Myocyte (in vitro differentiated cells): Measurements from ENCODE around the gene TMEM45B. TPM values are rescaled to one million over a fixed set of nuclear protein-coding genes. Genes with fewer than 3 reads are reported as not detected.
"Not testable (repeated sequence)": the region's sequence is repeated elsewhere in the genome, so short reads cannot be mapped to it uniquely, and the experiment has no call there.

Source experiments
- DNase-seq: peaks from one replicate; pipeline ENCODE4 v3.0.0-alpha.2; 2012; ENCODE audit warnings: low read depth
- total RNA-seq: library from RNA; depleted of rRNA; stranded (reverse); fragments of >200 nt; gene quantifications from 2 replicates; pipeline ENCODE4 v1.2.3, GENCODE V29; 2014

Gene TMEM45B
- total RNA-seq, 1 donor from 2014 or later = 0.19 TPM

DNA sequence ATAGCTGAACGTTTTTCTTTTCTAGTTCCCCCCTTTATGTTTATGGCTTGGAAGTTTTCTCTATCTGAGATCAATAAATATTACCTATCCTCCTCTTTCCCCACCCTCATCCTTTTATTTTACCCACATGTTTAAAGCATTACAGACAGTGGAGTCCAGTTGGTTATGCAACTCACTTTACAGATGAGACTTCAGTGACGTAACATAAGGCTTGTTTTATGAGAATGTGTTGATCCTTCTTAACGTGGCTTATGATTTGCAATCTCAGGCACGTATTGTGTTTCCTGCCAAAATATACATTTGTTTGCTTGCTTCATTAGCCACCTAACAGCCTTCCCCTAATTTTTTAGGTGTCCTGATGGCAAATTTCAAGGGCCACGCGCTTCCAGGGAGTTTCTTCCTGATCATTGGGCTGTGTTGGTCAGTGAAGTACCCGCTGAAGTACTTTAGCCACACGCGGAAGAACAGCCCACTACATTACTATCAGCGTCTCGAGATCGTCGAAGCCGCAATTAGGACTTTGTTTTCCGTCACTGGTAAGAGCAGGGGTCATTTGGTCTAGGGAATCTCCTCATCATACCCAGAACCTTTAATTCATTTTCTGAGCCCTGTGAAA is 36.6 kb downstream of the TMEM45B start:
- no peak for DNase-seq

DNA sequence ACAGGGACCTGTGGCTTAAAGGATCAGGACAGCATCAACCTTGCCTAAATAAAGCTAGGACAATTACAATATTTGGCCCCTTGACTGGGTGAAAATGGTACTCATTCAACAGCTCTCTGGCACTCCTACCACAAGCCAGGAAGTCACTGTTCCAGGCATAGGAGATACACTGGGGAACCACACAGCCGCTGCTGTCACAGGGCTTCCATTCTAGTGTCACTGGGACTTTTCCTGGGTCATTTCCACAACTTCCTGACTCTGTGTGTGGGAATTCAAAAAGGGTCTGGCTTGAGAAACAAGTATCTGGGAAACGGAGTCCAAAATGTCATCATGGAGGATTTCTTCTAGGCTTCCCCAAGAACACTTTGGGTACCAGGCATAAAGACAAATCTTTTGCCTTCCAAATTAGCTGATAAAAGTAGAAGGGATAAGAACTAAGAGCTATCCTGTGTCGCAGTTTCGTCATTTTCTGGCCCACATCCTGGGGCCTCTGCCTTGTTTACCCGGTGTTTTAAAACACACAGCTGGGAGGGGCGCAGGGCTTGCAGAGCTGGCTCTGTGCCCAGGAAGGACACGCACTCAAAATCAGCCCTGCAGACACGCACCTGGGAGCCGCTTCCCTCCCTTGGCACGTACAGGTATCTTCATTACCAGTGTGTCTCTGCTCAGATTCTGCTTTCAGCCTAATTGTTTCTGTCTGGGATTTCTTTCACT is 38.0 kb downstream of the TMEM45B start:
- no peak for DNase-seq

DNA sequence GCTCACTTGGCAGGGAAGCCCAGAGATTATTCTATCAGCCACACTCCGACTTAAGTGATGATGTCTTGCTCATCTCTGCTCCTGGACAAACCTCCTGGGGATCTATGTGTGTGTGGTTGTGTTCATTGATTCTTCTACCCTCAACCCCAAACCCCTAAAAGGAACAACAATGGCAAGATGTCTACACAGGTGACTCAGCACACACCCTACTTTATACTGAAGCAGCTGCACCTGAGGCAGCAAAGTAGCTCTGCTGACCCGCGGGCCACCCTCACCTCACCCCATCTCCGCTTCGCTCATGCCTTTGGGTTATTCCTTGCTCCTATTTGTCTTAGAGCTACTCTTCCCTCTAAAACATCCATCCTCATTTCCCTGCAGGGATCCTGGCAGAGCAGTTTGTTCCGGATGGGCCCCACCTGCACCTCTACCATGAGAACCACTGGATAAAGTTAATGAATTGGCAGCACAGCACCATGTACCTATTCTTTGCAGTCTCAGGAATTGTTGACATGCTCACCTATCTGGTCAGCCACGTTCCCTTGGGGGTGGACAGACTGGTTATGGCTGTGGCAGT is 38.7 kb downstream of the TMEM45B start:
- no peak for DNase-seq

DNA sequence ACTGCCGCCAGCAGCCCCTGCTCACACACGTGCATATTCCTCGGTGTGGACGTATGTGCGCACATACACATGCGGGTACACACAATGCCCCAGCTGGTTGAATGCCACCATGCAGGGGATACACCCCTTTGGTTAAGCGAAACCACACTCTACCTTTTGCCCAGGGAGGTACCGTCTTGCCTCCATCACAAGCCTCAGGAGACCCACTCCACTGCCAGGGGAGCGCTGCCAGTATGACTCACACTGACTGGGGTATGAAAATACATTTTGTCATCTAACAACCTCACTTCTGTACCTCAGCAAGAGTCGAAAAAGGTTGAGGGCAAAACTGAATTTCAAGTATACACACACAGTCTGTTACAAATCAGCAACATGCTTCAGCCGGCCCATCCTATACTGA is 39.4 kb downstream of the TMEM45B start:
- DNase-seq = no peak

DNA sequence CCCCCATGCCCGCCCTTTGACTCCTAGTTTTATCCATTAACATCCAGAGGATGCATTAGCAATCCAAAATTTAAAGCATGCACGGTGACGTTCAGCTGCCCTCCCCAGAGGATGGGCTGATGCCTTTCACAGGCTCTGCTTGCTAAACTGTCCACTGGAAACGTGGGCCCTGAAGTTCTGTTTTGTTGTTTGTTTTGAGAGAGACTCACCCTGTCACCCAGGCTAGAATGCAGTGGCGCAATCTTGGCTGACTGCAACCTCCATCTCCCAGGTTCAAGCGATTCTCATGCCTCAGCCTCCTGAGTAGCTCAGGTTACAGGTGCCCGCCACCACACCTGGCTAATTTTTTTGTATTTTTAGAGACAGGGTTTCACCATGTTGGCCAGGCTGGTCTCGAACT is 40.4 kb downstream of the TMEM45B start:
- no peak for DNase-seq

DNA sequence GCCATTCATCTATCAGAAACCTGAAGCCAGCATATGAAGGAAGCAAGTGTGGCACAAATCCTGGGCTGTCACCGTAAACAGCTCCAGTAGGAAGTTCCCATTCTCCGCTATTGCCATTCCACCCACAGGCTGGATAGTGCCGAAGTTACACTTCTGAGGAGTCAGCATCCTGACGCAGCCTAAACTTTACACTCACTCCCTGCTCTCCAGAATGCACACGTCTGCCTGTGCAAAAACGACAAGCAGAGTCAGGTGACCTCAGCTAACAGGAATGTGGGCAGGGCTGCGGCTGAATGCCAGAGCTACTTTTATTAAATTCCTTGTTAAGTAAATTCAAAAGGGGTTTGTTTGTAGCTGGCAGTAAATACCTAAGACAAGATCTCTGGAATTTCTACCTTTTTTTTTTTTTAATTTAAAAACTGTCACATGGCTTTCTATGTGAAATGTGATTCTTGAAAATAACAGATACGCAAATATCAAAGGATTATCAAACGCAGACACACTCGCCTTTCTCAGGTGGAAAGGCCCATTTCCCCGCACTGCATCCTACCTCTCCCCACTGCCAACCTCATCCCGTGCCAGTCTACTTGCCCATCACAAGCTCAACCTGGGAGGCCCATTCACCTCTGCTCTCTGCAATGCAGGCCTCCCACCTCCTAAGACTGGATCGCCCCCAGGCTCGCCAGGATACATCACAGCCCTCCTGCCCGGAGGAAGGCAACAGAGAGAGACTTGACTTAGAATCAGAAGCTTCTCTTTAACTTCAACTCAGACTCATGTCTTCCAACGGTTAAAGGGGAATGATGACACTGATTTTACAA is 46.3 kb downstream of the TMEM45B start:
- peak; percentile 89 for DNase-seq

DNA sequence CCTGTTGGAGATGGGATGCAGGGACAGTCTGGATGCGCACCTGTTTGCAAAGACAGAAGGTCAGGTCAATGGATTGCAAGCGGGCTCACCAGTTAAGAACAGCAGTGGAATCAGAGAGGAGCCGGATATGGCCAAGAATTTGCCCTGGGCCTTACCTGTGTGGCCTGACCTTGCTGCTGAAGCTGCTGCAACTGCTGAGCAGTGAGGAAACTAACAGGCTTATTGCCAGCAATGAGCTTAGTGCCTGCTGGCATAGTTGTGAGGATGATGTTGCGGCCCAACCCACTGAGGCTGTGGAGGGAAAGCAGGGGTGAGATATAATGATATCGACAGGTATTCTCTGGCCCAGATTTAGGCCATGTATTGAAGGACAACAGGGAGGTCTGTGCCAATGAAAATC is 49.2 kb downstream of the TMEM45B start:
- DNase-seq = no peak

DNA sequence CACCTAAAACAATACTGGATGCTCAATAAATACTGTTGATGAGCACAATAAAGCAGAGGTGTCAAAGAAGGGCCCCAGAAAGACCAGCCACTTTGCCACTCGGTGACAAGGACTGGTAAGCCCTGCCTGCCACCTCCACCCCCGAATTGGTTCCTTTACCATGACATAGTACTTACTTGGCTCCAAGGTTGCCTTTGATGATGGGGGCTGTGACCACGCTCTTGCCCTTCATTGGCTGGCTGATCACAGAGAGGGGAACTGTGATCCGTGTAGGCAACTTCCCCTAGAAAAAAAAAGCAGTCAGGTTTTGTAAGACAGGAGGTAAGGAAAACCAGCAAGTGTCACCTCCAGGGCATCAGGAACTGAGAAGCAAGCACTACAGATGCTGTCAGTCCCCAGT is 50.1 kb downstream of the TMEM45B start:
- DNase-seq = no peak

DNA sequence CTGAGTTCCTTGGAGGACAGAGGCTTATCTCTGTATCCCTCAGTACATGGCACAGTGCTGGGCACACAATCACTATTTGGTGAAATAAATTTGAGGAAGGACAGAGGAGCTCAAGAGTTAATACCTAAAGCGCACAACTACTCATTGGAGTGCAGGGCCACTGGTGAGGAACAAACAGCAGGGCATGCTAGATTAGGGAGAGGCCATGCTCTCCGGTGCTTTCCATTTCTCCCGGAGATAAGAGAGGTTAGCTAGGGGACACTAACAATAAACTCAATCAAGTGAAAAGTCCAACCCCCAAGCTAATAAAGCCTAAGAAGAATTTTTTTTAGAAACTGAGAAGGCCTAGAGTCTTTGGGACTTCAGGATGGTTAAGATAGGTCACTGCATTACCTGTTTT is 50.7 kb downstream of the TMEM45B start:
- no peak for DNase-seq

DNA sequence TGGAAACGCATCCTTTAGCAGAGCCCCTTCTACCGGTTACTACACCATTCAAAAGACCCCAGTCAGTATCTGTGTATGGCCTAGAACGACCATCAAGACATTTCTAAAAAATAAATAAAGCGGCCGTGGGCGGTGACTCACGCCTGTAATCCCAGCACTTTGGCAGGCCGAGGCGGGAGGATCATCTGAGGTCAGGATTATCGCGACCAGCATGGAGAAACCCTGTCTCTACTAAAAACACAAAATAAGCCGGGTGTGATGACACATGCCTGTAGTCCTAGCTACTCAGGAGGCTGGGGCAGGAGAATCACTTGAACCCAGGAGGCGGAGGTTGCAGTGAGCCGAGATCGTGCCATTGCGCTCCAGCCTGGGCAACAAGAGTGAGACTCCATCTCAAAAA is 53.0 kb downstream of the TMEM45B start:
- not testable (repeated sequence) for DNase-seq

DNA sequence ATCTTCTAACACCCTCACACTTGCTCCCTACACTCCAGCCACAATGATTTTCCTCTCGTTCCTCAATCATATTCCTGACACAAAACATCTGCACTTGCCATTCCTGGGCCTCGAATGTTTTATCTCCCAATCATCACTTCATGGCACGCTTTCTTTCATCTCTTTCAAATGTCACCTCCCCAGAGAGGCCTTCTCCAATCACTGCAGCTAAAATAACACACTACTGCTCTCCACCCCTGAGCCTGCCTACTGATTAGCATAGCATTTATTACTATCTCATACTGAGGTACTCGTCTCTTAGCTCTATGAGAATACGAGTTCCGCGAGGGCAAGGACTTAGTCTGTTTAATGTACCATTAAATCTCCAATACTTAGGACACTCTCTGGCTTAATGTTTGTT is 56.3 kb downstream of the TMEM45B start:
- DNase-seq = no peak

DNA sequence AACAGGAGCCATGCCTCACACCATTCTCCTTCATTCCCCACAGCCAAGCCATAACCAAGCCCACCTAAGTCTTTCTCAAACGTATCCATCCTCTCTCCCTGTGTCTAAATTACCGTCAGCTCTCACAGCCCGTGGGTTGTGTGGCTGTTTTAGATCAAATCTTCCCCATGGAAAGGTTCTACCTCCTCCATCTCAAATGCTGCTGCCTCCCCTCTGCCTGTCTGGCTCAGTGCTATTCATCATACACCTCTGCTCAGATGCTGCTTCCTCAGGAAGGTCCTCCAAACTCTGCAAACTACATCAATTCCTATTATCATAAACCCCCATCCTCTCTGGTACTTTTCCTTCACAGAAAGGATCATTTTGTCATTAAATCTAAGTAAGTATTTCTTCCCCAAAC is 64.7 kb downstream of the TMEM45B start:
- DNase-seq = no peak

DNA sequence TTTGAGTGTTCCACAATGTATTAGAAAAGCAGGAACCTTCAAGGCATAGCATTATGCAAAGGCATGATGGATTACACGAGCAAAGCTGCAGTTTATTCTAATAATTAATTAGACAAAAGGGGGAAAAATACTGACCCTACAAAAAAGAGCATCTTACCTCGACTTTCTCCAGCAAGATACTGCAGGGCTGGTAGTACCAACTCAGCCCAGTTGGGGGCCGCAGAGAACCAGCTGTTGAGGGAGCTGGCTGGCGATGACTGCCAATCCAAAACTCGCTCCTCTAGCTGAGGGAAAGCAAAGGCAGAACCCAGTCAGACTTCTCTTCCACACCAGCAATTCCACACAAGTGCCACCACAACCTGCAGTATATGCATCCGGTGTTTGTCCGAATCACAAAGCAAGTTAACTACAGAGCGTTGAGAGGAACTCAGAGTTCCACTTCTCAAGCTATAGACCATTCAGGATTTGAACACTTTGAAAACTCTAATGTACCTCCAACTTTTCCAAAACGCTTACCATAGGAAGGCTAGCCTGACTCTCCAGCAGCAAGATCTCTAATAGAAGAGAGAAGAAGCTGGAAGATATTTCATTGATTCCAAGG is 66.0 kb downstream of the TMEM45B start:
- DNase-seq = peak; percentile 34

DNA sequence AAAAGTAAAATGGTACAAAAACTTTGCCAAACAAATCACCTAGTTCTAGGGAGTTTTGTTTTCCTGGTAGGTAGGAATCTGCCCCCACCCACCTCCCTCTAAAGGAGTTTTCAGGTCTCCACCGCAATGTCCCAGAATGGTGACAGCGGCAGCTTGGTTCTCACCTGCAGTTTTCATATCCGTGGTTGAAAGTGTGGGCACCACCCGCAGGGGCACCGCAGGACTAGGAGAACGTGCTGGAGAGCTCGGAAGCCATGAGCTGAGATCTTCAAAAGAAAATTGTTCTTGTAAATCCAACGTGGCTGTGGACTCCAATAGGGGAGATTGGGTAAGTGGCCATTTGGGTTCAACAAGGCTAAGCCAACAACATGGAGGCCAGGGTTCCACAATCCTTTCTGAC is 68.9 kb downstream of the TMEM45B start:
- DNase-seq = no peak

DNA sequence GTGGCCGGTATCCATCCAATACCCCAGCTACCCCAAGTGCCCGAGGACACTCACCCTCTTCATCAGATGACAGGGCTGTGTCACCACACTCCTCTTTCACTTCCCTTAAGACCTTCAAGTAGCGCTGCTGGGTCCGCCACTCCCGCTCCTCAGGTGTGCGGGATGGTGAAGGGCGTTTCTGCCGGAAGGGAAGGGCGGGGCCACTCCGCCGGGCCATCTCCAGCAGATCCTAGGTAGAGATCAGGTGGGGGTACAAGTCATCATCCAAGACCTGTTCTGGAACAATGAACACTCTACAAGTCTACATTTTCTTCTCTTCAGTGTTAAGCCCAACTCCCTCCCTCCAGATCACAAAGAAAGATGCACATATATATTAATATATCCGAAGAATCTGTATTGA is 69.7 kb downstream of the TMEM45B start:
- no peak for DNase-seq

DNA sequence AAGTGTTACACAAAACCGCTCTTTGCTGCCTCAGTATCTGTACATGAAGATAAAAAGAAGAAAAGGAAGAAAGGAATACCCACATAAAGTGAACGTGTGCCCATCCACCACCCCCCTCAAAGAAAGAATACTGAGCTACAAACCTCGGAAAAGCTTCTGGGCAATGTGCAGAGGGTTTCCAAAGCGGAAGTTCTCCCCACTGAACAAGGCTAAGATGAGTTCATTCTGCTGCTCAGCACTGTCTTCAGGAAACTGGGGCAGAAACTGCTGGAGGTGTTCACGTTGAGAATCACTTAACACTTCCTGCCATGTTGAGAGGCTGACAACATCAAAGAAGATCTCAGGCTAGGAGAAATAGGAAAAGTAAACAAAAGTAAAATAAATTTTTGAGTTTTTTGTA is 72.8 kb downstream of the TMEM45B start:
- no peak for DNase-seq

DNA sequence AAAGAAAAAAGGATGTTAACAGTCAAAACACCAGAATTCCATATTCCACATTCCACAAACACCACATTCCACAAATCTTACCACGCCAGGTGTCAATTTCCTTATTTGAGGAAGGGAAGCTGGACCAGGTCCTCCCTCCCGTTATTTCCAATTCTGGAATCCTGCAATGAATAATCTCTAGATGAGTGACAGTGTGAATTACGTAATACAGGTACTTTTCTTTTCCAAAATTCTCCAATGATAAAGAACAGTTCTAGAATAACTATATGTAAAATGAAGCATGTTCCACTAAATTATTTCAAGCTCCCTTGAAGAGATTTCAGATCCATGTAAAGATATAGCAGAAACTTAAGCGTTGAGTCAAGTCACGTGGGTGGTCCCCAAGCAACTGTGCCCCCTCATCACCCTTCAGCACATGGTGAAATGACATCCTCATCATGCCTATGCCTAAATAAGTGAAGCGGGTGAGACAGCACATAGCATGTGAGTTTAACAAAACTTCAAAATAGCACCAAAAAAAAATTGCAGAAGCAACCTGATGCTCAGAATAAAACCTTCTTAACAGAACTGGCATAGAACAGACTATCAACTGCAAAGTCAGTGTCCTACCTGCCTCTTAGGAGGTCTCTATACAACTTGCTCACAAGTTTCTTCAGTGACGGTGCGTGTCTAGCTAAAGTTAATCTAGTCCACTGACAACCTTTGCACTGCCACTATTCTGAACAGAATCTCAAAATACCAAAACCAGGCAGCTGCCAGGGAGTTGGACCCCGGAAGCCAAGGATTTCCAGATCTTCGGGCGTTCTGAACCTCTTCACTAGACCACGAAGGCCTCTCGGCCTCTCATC is 78.9 kb downstream of the TMEM45B start:
- peak; percentile 22 for DNase-seq

DNA sequence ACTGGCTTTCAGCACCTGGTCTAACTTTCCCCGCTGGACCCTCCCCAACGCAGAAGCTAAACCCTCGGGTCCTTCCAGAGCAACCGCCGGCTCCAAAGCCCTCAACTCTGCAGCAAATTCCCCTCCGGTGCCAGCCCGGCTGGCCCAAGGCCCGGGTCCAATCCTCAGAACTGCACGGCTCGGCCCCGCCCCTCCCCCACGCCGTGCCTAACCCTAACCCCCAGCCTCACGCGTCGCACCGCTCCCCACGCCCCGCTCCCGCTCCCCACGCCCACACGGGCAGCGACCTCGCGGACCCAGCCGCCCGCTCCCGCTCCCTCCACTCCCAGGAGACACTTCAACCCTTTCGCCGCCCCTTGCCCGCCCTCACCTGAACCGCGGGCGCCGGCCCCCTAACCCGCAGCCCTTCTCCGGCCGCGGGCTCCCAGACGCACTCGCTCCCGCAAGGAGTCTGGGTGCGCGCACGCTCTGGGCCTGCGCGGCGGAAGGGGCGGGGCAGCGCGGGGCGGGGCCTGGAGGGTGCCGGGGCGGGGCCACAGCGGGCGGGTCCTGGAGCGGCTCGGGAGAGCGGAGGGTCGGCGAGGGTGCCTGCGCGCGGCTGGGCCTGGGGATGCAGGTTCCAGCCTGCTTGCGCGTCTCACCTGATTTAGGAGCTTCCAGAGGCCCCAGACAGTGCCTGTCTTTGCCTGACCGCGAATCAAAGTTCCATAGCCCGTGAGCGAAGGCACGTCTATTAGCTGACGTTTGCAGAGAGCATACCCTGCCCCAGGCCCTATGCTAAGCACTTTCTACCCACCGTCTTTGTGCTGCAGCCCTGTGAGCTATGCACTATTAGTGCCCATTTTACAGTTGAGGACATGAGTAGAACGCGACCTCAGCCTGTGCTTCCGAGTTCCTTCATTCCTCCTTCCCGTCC is 79.7 kb downstream of the TMEM45B start, which contains the start of gene NFRKB:
NFRKB (minus strand) TSS at position 453 of the 916 bp plus-strand sequence. CDS start 2,729 bp downstream, outside the sequence.
- peak; percentile 80 for DNase-seq

DNA sequence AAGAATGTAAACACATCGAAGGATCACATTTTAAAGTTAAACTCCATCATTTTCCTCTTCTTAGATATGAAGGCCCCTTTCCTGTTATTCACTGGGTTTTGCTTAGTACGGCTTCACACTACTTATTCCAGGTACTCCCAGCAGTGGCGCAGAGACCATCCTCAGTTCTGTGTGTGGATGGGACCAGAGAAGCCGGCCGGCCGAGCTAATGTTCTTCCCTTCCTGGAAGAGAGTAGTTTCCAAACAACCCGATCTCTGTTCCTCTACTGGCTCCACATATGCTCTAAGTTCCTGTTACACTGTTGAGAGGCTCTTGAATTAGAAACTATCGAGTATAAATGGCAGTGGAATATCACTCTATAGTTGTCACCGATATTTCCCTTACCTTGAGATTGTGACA is 80.4 kb downstream of the TMEM45B start:
- DNase-seq = no peak
